ENCODE data around the gene MUSTN1.

Gene MUSTN1

GRCh38 chr3:52834871-52835501, at the start of gene MUSTN1:
MUSTN1 (minus strand) TSS chr3:52835019; CDS start chr3:52834948, 71 bp downstream.
- no peak for DNase-seq (ENCODE audit: low read depth in 1 of 2, low spot score in 1 of 2)

- no peak for DNase-seq (ENCODE audit: low read depth in 1 of 2, low spot score in 1 of 2)
These were observed 47.6 kb upstream of the MUSTN1 start for GRCh38 chr3:52882377-52882776.

DNA sequence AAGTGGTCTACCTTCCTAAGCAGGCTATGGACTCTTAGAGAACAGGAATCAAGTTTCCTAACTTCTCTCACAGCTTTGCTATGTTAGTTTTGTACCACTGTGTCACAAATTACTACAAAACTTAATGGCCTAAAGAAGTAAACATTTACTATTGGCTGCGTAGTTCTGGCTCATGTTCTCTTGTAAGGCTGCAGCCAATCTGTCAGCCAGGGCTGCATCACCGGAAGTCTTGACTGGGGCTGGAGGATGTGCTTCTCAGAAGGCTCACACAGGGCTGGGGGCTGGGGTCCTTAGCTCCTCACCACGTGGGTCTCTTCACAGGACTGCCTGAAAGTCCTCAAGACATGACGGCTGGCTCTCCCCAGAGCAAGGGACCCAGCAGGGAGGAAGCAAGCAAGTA, 47.1 kb upstream of the MUSTN1 start:
- no peak for DNase-seq (ENCODE audit: low read depth in 1 of 2, low spot score in 1 of 2)

- DNase-seq (ENCODE audit: low read depth in 1 of 2, low spot score in 1 of 2): no peak
These were observed 45.7 kb upstream of the MUSTN1 start for GRCh38 chr3:52880474-52880873.

GRCh38 chr3:52880047-52880446, 45.2 kb upstream of the MUSTN1 start:
- DNase-seq (ENCODE audit: low read depth in 1 of 2, low spot score in 1 of 2): no peak

- DNase-seq (ENCODE audit: low read depth in 1 of 2, low spot score in 1 of 2): no peak
These were observed 44.8 kb upstream of the MUSTN1 start for GRCh38 chr3:52879581-52879980.

GRCh38 chr3:52879090-52879489, 44.3 kb upstream of the MUSTN1 start:
- DNase-seq (ENCODE audit: low read depth in 1 of 2, low spot score in 1 of 2): no peak

DNA sequence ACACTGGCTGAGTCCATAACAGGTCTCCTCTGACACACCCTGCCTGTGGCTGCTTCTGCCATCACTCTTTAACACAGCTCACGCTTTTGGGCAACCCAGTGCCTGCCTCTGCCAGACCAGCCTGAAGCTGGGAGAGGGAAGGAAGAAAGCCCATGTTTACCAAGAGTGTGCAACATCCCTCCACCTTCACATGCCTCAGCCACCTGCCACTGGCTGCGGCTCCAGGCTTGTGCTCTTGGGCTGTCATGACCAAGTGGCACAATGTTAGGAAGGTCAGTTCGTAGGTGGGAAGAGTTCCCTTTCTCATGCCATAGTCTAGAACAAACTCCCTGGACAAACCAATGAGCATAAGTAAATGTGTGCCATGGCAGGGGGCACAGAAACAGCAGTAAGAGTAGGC, 42.3 kb upstream of the MUSTN1 start:
- DNase-seq (ENCODE audit: low read depth in 1 of 2, low spot score in 1 of 2): no peak

DNA sequence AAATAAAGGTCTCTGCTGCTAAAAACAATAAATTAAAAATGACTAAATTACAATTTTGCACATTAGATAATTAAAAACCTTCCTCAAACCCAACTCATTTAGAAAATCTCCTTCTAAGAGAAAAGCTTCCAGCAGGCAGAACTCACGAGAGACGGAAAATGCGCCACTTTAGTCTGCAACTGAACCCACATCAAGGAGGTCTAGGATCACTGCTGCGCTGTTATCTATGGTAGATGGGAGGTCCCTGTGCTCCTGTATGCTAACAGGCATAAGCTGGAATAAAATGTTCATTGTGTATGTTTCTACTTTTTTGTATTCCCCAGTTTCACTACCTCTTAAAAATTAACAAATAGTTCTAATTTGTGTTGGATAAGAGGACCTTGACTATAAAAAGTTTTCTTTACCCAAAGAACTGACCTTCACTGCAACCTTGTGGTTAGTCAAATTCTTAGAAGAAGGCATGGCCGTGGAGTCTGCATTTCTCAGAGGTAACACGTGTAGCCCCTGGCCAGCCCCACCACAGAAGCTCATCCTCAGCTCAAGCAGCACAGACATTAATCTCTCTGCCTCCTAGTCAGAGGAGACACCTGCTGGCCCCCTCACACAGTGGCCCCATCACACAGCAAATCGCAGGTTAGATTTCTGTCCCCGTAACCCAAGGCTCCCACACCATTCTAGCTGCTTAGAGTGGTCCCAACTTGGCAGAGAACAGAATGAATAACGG, 40.2 kb upstream of the MUSTN1 start:
- no peak for DNase-seq (ENCODE audit: low read depth in 1 of 2, low spot score in 1 of 2)

DNA sequence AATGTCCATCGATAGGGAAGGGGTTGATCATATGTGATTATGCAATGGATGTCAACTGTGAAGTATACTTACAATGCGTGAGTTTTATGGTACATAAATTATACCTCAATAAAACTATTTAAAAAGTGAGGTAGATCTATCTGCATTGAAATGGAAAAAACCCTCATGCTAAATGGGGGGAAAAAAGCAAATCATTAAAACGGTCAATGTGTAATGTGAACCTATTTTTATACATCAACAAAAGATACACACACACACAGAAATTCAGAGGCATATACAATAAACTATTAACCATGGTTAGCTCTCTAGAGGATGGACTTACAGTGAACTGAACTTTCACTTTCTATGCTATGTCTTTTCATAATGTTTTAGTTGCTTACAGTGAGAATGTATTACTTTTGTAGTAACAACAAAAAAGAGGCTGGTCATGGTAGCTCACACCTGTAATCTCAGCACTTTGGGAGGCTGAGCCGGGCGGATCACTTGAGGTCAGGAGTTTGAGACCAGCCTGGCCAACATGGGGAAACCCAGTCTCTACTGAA, 39.4 kb upstream of the MUSTN1 start:
- no peak for DNase-seq (ENCODE audit: low read depth in 1 of 2, low spot score in 1 of 2)

DNA sequence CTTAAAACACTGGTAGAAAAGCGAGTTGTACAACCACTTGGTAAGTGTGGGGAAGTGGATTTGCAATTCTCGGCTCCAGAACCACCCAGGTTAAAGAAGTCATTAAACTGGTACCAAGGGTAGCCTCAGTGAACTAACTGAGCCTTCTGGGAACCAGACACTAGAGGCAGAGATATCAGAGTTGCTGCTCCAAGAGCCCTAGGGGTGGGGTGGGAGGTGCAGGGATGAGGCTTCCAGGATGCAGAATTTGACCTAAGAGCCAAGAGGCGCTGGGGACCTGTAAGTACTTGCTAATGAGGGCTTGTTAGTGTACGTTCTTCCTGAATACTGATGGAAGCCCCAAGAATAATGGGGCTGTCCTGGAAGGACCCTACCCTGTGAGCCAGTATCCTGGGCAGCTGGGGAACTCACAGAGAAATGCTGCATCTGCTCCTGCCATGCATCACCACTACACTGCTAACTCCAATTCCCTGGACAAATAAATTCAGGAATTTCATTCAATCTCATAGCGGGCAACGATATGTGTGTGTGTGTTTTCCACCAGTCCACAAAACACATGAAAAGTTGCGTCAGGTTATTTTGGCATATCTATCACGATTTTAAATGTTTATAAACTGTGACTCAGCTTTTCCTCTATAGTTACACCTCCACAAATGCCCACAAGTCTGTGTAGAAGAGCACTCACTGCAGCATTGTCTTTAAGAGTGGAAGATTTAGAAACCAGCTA, 38.8 kb upstream of the MUSTN1 start:
- no peak for DNase-seq (ENCODE audit: low read depth in 1 of 2, low spot score in 1 of 2)

DNA sequence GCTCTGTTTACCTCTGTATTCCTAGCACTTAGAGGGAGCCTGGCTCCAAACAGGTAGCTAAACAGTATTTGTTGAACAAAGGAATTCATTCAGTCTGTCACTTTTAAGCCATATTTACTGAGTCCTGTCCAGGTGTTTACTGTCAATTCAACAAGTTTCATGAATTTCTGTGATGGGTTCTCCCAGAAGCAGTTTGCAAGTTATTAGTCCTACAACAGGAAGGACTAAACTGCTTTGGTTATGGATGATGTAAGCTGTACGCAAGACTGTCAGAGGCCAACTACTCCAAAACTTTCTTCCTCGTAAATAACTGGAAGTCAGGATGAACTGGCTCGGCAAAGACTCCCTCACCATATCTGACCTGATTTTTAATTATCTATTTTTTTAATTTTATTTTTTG, 37.4 kb upstream of the MUSTN1 start:
- no peak for DNase-seq (ENCODE audit: low read depth in 1 of 2, low spot score in 1 of 2)

DNA sequence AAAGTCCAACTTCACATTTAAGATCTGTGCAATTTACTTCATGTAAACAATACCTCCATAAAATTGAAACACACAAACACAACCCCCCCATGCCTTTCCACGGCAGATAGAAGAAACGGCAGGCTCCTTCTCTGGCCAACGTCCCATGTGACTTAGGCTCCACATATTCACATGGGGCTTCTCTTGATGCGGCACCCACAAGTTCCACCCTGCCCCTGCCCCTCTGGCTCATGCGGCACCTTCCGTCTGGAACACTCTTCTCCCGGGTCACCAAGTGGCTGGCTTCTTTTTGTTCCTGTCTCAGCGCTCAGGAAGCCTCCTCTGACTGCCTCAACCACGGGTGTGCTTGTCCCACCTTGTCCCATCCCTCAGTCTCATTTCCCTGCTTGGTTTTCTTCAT, 36.9 kb upstream of the MUSTN1 start:
- DNase-seq (ENCODE audit: low read depth in 1 of 2, low spot score in 1 of 2): no peak

GRCh38 chr3:52870471-52870870, 35.7 kb upstream of the MUSTN1 start:
- no peak for DNase-seq (ENCODE audit: low read depth in 1 of 2, low spot score in 1 of 2)

DNA sequence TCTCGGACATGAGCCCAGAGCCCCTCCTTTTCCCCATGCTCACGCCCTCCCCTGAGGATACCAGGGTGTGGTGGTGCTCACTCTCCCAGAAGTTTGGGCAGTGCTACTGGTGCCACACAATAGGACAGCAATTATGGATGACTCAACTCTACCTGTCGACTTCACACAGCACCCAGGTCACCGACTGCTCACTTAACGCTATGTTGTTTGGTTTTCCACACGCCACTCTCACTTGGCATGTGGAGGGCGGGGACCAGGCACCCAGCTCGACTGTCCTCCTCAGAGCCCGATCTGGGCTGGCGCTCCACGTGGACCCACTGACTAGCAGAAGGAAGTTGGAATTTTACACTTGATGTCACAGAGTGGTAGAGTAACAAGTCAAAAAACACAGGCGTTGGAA, 31.6 kb upstream of the MUSTN1 start:
- DNase-seq (ENCODE audit: low read depth in 1 of 2, low spot score in 1 of 2): no peak

DNA sequence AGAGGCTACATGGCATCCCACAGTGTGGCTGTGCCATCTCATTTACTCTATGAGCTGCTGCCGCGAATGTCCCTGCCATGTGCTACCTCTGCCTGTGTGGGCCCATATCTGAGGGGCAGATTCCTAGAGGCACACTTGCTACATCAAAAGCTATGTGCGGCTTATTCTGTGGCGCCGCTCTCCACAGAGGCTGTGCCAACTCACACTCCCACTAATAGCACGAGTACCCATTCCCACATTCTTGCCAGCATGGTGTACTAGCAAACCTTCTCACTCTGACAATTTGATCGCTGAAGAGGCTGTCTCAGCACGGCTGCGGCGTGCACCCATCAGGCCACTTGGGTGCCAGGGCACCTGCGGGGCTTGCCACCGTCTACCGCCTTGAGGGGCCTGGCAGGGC, 31.2 kb upstream of the MUSTN1 start:
- DNase-seq (ENCODE audit: low read depth in 1 of 2, low spot score in 1 of 2): no peak

- DNase-seq (ENCODE audit: low read depth in 1 of 2, low spot score in 1 of 2): no peak
These were observed 25.6 kb upstream of the MUSTN1 start for GRCh38 chr3:52860424-52860768.

DNA sequence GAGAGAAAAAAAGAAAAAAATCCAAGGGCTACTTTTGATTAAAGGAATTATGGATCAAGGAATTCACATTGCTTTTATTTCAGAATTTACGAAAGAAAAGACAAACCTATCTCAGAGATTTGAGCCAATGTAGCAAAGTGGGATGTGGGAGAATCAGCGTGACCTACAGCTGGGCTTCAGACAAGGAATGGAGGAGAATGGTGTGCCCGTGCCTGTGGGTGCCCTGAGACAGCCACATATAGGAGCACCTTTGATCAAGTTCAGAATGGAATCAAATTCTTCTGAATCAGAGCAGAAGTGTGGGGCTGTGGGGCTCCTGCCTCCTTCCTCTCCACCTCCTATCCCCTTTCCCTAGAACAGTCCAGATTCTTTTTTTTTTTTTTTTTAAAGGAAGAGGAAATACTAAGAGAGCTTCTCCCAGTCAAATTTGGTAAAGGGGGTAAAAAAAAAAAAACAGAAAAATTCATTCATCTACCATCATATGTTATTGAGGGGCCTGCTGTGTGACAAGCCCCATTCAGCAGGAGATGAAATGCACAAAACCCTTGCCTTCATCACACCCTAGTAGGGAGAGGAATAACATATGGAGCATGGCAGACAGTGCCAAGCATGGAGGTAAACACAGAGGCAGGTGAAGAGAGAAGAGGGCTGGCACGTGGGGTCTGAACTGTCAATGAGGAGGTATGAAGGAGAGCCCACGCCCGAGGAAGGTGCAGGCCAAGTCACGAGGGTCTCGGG, 25.0 kb upstream of the MUSTN1 start:
- no peak for DNase-seq (ENCODE audit: low read depth in 1 of 2, low spot score in 1 of 2)

- no peak for DNase-seq (ENCODE audit: low read depth in 1 of 2, low spot score in 1 of 2)
These were observed 23.0 kb upstream of the MUSTN1 start for GRCh38 chr3:52857864-52858263.

- no peak for DNase-seq (ENCODE audit: low read depth in 1 of 2, low spot score in 1 of 2)
These were observed 22.3 kb upstream of the MUSTN1 start for GRCh38 chr3:52857133-52857532.

DNA sequence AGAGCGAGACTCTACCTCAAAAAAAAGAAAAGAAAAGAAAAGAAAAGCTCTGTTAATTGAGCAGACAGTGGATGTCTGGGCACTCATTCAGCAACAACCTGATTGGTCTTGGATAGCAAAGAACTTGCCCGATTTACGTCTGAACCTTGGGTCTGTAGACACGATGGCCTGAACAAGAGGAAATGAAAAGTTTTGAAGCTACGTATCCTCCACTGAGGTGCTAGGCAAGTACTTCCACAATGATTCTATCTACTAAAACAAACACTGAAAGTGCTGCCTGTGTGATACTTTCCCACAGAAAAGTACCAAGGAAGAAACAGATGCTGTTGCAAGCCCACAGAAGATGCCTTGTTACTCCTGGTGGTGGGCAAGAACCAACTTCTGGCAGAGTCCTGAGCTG, 21.8 kb upstream of the MUSTN1 start:
- no peak for DNase-seq (ENCODE audit: low read depth in 1 of 2, low spot score in 1 of 2)

GRCh38 chr3:52854013-52854412, 19.2 kb upstream of the MUSTN1 start:
- no peak for DNase-seq (ENCODE audit: low read depth in 1 of 2, low spot score in 1 of 2)

Data from stimulated activated CD4-positive, alpha-beta T cell treated with anti-CD3 and anti-CD28 coated beads, Interleukin-15, amount 100 ng/mL, for 1 hour (primary cell).